Astrocyte (in vitro differentiated cells and primary cell): ENCODE results near the gene OR1C1.

Experiments
- CTCF ChIP-seq: IDR thresholded peaks from 2 replicates; pipeline ENCODE4 v1.5.1; 2011; ENCODE audit warnings: low read depth, mild to moderate bottlenecking, inconsistent platforms, low read length, moderate library complexity; ENCODE audit not compliant: insufficient read depth
- EZH2 ChIP-seq: IDR thresholded peaks from 2 replicates; pipeline ENCODE4 v1.6.1; 2012; ENCODE audit warnings: mild to moderate bottlenecking, low read length, inconsistent platforms; ENCODE audit not compliant: insufficient read depth

- TF ChIP-seq CTCF (no peak), EZH2 (no peak)
These were observed 10.5 kb downstream of the OR1C1 start for GRCh38 chr1:247749870-247750269.
